NT2/D1 (cell line): ENCODE measurements around the gene HRH3.

Experiments
- DNase-seq: peaks from one replicate; pipeline ENCODE4 v3.0.0-alpha.2; 2011; ENCODE audit warnings: low read depth, low spot score
- H3K27me3 ChIP-seq: 2 replicates; pipeline ENCODE4 v1.6.0; 2011; ENCODE audit warnings: mild to moderate bottlenecking; ENCODE audit not compliant: insufficient read length, insufficient read depth
- H3K36me3 ChIP-seq: 2 replicates; pipeline ENCODE4 v1.6.1; 2011; ENCODE audit warnings: mild to moderate bottlenecking, low read length, mixed read lengths; ENCODE audit not compliant: insufficient read depth, insufficient read length
- H3K4me1 ChIP-seq: 2 replicates; pipeline ENCODE4 v1.5.1; 2011; ENCODE audit not compliant: insufficient read depth, insufficient read length
- H3K4me3 ChIP-seq: 2 replicates; pipeline ENCODE4 v1.5.1; 2011; ENCODE audit warnings: low read depth; ENCODE audit not compliant: insufficient read length
- H3K9ac ChIP-seq: 2 replicates; pipeline ENCODE4 v1.6.0; 2011; ENCODE audit warnings: low read depth; ENCODE audit not compliant: insufficient read length
- H3K9me3 ChIP-seq: 2 replicates; pipeline ENCODE4 v1.5.1; 2011; ENCODE audit warnings: mild to moderate bottlenecking, low read length; ENCODE audit not compliant: insufficient read depth
- SUZ12 ChIP-seq: IDR thresholded peaks from 2 replicates; pipeline ENCODE4 v1.6.1; 2011; ENCODE audit not compliant: insufficient read length, insufficient read depth; ENCODE audit errors: extremely low read depth
- YY1 ChIP-seq: IDR thresholded peaks from 2 replicates; pipeline ENCODE4 v1.6.1; 2011; ENCODE audit not compliant: insufficient read length, insufficient read depth
- ZNF274 ChIP-seq: IDR thresholded peaks from 2 replicates; pipeline ENCODE4 v1.6.1; 2011; ENCODE audit warnings: mild to moderate bottlenecking, low read depth, low read length

Gene HRH3

GRCh38 chr20:62219992-62220665 lies at the start of gene HRH3:
Gene HRH3, minus strand, starts transcription at chr20:62220278. Its CDS starts 308 bp downstream, at chr20:62219970.
- Histone ChIP-seq H3K4me3 (peak within 1 kb of the TSS; percentile 45), H3K9ac (peak within 1 kb of the TSS; percentile 70), H3K9me3 (no peaks in the 10 kb centered on the region), H3K36me3 (no peaks in the 10 kb centered on the region), H3K4me1 (peaks cover 32% of the 10 kb centered on the region), H3K27me3 (peaks cover 68% of the 10 kb centered on the region)
- DNase-seq = no peak
- TF ChIP-seq YY1 (no peak), SUZ12 (no peak), ZNF274 (no peak)

GRCh38 chr20:62269871-62270270 lies 49.8 kb upstream of the HRH3 start:
- TF ChIP-seq SUZ12 = no peak
- no peak for TF ChIP-seq ZNF274
- TF ChIP-seq YY1 = no peak
- Histone ChIP-seq H3K9me3 (peaks cover 16% of the 10 kb centered on the region), H3K27me3 (no peaks in the 10 kb centered on the region), H3K9ac (peak overlapping the region; percentile 56), H3K4me1 (peaks cover 13% of the 10 kb centered on the region), H3K4me3 (no peak overlapping the region), H3K36me3 (peaks cover 46% of the 10 kb centered on the region)
- no peak for DNase-seq

- H3K4me3 ChIP-seq = no peak overlapping the region
- TF ChIP-seq SUZ12 (no peak), YY1 (no peak)
- peaks cover 21% of the 10 kb centered on the region for H3K9me3 ChIP-seq
- peaks cover 51% of the 10 kb centered on the region for H3K36me3 ChIP-seq
- peaks cover 13% of the 10 kb centered on the region for H3K4me1 ChIP-seq
- no peaks in the 10 kb centered on the region for H3K27me3 ChIP-seq
- no peak for DNase-seq
- H3K9ac ChIP-seq = peak overlapping the region; percentile 21
Measured at GRCh38 chr20:62269378-62269777, 49.3 kb upstream of the HRH3 start.

GRCh38 chr20:62268228-62268900 lies 48.3 kb upstream of the HRH3 start:
- Histone ChIP-seq H3K36me3 (peaks cover 49% of the 10 kb centered on the region), H3K4me3 (no peak overlapping the region), H3K27me3 (no peaks in the 10 kb centered on the region), H3K9me3 (peaks cover 25% of the 10 kb centered on the region), H3K9ac (no peak overlapping the region), H3K4me1 (peaks cover 13% of the 10 kb centered on the region)
- TF ChIP-seq ZNF274 = no peak
- TF ChIP-seq SUZ12 = no peak
- TF ChIP-seq YY1 = no peak
- no peak for DNase-seq

- Histone ChIP-seq H3K27me3 (no peaks in the 10 kb centered on the region), H3K4me1 (peaks cover 13% of the 10 kb centered on the region), H3K36me3 (peaks cover 49% of the 10 kb centered on the region), H3K9me3 (peaks cover 25% of the 10 kb centered on the region), H3K4me3 (no peak overlapping the region), H3K9ac (no peak overlapping the region)
- DNase-seq = no peak
- no peak for TF ChIP-seq YY1
Measured at GRCh38 chr20:62267543-62267942, 47.5 kb upstream of the HRH3 start.

- H3K9ac ChIP-seq = no peak overlapping the region
- H3K9me3 ChIP-seq = peaks cover 25% of the 10 kb centered on the region
- H3K4me1 ChIP-seq = peaks cover 13% of the 10 kb centered on the region
- no peaks in the 10 kb centered on the region for H3K27me3 ChIP-seq
- TF ChIP-seq SUZ12 (no peak), ZNF274 (no peak), YY1 (no peak)
- no peak for DNase-seq
- H3K36me3 ChIP-seq = peaks cover 49% of the 10 kb centered on the region
- H3K4me3 ChIP-seq = no peak overlapping the region
Measured at GRCh38 chr20:62266851-62267250, 46.8 kb upstream of the HRH3 start.

- no peak overlapping the region for H3K9ac ChIP-seq
- no peak for DNase-seq
- H3K27me3 ChIP-seq = no peaks in the 10 kb centered on the region
- peaks cover 13% of the 10 kb centered on the region for H3K4me1 ChIP-seq
- peaks cover 52% of the 10 kb centered on the region for H3K36me3 ChIP-seq
- TF ChIP-seq SUZ12 (no peak), YY1 (no peak), ZNF274 (no peak)
- H3K9me3 ChIP-seq = peaks cover 25% of the 10 kb centered on the region
- no peak overlapping the region for H3K4me3 ChIP-seq
Measured at GRCh38 chr20:62266340-62266739, 46.3 kb upstream of the HRH3 start.
